MCF 10A (cell line): Measurements from ENCODE around the gene MRPL14. TPM values are rescaled to one million over a fixed set of nuclear protein-coding genes. Genes with fewer than 3 reads are reported as not detected.

Experiments
- BruUV-seq: library from RNA; stranded (reverse); fragments of 400-500 nt; replicated peaks from 2 replicates; lab custom pipeline; 2021; lab: Mats Ljungman, UMichigan
- CTCF ChIA-PET: fragments of 300-600 bp; sonication (Branson Sonifier 250); formaldehyde crosslinking; extraction: SDS; loops from one replicate; lab custom pipeline; 2021; ENCODE audit warnings: antibody characterized with exemption, inconsistent platforms; lab: Yijun Ruan, JAX
- POLR2A ChIA-PET: fragments of 300-600, 350-650 bp; sonication (Branson Sonifier 250); formaldehyde crosslinking; extraction: SDS; loops from one replicate; lab custom pipeline; 2020; ENCODE audit warnings: antibody characterized with exemption, inconsistent platforms; lab: Yijun Ruan, JAX
- DNase-seq: peaks from one replicate; pipeline ENCODE4 v3.0.0-alpha.2; 2018; ENCODE audit not compliant: unreplicated experiment
- H3K27ac Mint-ChIP-seq: one replicate; pipeline ENCODE4 v1.8.0; 2022; ENCODE audit warnings: mild to moderate bottlenecking, low read depth, mixed read lengths; ENCODE audit not compliant: unreplicated experiment
- H3K27me3 Mint-ChIP-seq: one replicate; pipeline ENCODE4 v1.8.0; 2022; ENCODE audit warnings: mixed read lengths; ENCODE audit not compliant: insufficient read depth, unreplicated experiment
- H3K36me3 Mint-ChIP-seq: one replicate; pipeline ENCODE4 v1.8.0; 2022; ENCODE audit warnings: mild to moderate bottlenecking, moderate library complexity, mixed read lengths; ENCODE audit not compliant: insufficient read depth, unreplicated experiment
- H3K4me1 Mint-ChIP-seq: one replicate; pipeline ENCODE4 v1.8.0; 2022; ENCODE audit warnings: mixed read lengths; ENCODE audit not compliant: insufficient read depth, unreplicated experiment
- H3K4me3 Mint-ChIP-seq: one replicate; pipeline ENCODE4 v1.8.0; 2022; ENCODE audit warnings: mild to moderate bottlenecking, moderate library complexity, mixed read lengths; ENCODE audit not compliant: unreplicated experiment
- H3K9me3 Mint-ChIP-seq: one replicate; pipeline ENCODE4 v1.8.0; 2022; ENCODE audit warnings: mixed read lengths; ENCODE audit not compliant: unreplicated experiment
- intact Hi-C: fragments of 100-400 bp; cut with micrococcal nuclease; formaldehyde crosslinking; loops from 2 replicates; pipeline ENCODE4 v1.14.1; 2022
- total RNA-seq: library from RNA; stranded (reverse); gene quantifications from 2 replicates; pipeline ENCODE4 v1.2.3, GENCODE V29; 2022
- TF ChIP-seq, protein P1 (sequence below): fragments of 200-600 bp; IDR thresholded peaks from one replicate; pipeline ENCODE4 v1.8.0; 2022; ENCODE audit warnings: antibody characterized with exemption, mild to moderate bottlenecking; ENCODE audit not compliant: unreplicated experiment

The MRPL14 gene
- total RNA-seq, 1 experiment from 2014 or later = 66.8 TPM

DNA sequence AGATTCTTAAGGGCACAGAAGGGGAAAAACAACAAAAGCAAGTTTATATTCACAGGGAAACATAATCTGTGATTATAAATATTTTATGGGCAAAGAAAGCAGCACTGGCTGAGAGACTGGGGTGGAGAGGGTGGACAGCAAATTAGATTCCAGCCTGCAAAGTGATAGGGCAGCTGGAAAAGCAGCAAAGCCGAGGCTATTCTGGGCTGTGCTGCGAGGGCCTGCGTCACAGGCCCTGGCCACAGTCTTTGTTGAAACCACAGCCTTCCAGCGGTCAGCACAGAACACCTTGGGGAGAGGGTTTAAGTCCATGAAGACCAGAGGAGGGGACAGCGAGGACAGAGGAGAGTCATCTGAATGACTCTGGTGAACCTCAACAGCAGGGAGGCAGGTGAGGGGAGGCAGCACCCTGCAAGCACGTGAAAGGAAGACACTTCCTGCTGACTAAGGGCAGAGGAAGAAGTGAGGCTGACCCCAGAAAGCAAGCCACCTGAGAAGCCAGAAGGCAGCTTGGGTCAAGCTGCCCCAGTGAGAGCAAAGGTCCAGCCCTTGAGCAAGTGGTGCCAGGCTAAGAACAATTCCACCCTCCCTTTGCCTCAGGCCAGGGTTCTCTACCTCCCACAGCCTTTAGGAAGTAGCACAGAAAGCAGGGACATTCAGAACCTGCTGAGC lies 17.1 kb downstream of the MRPL14 start:
- H3K9me3 Mint-ChIP-seq = no peaks in the 10 kb centered on the region
- intact Hi-C loops = no loop called here
- peaks cover 65% of the 10 kb centered on the region for H3K36me3 Mint-ChIP-seq
- no peaks in the 10 kb centered on the region for H3K27me3 Mint-ChIP-seq
- TF ChIP-seq, protein P1, sequence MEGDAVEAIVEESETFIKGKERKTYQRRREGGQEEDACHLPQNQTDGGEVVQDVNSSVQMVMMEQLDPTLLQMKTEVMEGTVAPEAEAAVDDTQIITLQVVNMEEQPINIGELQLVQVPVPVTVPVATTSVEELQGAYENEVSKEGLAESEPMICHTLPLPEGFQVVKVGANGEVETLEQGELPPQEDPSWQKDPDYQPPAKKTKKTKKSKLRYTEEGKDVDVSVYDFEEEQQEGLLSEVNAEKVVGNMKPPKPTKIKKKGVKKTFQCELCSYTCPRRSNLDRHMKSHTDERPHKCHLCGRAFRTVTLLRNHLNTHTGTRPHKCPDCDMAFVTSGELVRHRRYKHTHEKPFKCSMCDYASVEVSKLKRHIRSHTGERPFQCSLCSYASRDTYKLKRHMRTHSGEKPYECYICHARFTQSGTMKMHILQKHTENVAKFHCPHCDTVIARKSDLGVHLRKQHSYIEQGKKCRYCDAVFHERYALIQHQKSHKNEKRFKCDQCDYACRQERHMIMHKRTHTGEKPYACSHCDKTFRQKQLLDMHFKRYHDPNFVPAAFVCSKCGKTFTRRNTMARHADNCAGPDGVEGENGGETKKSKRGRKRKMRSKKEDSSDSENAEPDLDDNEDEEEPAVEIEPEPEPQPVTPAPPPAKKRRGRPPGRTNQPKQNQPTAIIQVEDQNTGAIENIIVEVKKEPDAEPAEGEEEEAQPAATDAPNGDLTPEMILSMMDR = no peak
- DNase-seq = no peak
- POLR2A ChIA-PET = no interaction called here
- BruUV-seq = no TSS peak
- H3K4me1 Mint-ChIP-seq = peaks cover under 1% of the 10 kb centered on the region
- CTCF ChIA-PET = interaction anchor here (0.5 to 3.4 kb wide), 3 partner anchors 13 to 321 kb away, joined by 3 to 21 read pairs (median 4); no protein-coding TSS in a partner anchor
- H3K27ac Mint-ChIP-seq = no peak overlapping the region
- no peak overlapping the region for H3K4me3 Mint-ChIP-seq

DNA sequence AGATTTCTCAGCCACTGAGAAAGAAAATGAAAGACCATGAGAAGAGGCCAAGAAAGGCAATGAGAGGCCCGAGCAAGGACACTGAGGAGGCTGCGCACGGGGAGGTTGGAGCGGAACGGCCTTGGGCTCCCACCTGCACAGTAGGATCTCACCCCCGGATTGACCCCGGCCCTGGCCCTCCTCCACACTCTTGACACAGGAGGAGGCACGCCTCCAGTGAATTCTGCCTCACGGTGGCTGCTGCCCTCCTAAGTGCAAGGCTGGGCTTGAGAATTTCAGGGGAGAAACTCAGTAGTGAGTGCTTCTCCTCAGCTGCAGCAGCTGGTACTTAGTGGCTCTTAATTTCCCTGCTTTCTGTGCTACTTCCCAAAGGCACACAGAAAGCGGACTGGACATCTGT lies 18.0 kb downstream of the MRPL14 start:
- Mint-ChIP-seq H3K27me3 (no peaks in the 10 kb centered on the region), H3K36me3 (peaks cover 64% of the 10 kb centered on the region), H3K27ac (no peak overlapping the region), H3K4me3 (no peak overlapping the region), H3K9me3 (no peaks in the 10 kb centered on the region), H3K4me1 (no peaks in the 10 kb centered on the region)
- ChIA-PET POLR2A (interaction anchor here (0.6 to 1.4 kb wide), 2 partner anchors 13 to 46 kb away, joined by 3 read pairs; no protein-coding TSS in a partner anchor), CTCF (interaction anchor here (0.6 to 3.4 kb wide), 2 partner anchors 12 to 13 kb away, joined by 3 to 21 read pairs; no protein-coding TSS in a partner anchor)
- intact Hi-C loops = no loop called here
- no peak for DNase-seq
- TF ChIP-seq, protein P1 = no peak
- BruUV-seq = no TSS peak

DNA sequence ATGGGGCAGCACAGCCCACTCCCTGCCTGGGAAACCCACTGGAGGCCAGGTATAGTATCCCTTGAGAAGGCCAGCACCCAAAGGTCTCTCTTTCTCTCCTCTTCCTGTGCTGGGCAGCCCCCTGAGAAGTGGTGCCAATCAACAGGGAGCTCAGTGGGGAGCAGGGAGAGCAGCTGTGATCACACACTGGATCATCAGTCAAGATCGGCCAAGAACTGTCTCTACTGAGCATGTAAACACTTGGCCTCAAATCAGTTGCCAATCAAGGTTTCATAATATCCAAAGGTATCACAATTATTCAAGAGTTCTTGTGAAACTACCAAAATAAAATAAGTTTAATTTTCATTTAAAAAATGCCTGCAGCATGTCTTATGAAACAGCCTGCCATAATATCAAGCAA lies 18.8 kb downstream of the MRPL14 start:
- no peaks in the 10 kb centered on the region for H3K9me3 Mint-ChIP-seq
- intact Hi-C loops = no loop called here
- H3K4me1 Mint-ChIP-seq = no peaks in the 10 kb centered on the region
- H3K4me3 Mint-ChIP-seq = no peak overlapping the region
- BruUV-seq = no TSS peak
- H3K27ac Mint-ChIP-seq = no peak overlapping the region
- peaks cover 60% of the 10 kb centered on the region for H3K36me3 Mint-ChIP-seq
- CTCF ChIA-PET = no interaction called here
- H3K27me3 Mint-ChIP-seq = no peaks in the 10 kb centered on the region
- DNase-seq = no peak
- TF ChIP-seq, protein P1 = no peak
- POLR2A ChIA-PET = interaction anchor here (0.7 to 1.4 kb wide), 3 partner anchors 9 to 134 kb away, joined by 3 to 4 read pairs (median 3); no protein-coding TSS in a partner anchor

DNA sequence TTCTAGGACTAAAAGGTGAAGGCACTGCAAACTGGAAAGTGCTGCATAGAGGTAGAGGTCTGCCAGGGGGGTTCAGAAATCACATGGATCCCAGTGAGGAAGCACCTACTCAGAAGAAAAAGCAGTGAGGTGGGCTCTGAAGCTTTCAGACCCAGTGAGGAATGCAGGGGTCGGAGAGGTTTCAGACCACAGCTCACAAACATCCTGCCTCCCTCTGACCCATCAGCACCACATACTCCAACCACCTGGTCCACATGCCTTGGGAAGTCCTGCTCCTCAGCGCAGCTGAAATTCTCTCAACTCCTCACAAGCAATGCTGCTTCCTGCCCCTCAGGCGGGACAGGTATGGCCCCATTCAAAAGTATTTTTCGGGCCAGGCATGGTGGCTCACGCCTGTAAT lies 20.2 kb downstream of the MRPL14 start:
- H3K36me3 Mint-ChIP-seq = peaks cover 48% of the 10 kb centered on the region
- intact Hi-C loops = no loop called here
- CTCF ChIA-PET = no interaction called here

More for the DNA sequence above, 20.2 kb downstream of the MRPL14 start:
- BruUV-seq = no TSS peak
- no peak for DNase-seq
- POLR2A ChIA-PET = interaction anchor here (0.6 kb wide), 1 partner anchor 37 kb away, joined by 3 read pairs; no protein-coding TSS in a partner anchor
- Mint-ChIP-seq H3K4me1 (peaks cover 4% of the 10 kb centered on the region), H3K27ac (no peak overlapping the region), H3K9me3 (no peaks in the 10 kb centered on the region), H3K4me3 (no peak overlapping the region), H3K27me3 (no peaks in the 10 kb centered on the region)
- TF ChIP-seq, protein P1 = no peak
